ENCODE measurements around the gene GBP5. TPM values are rescaled to one million over a fixed set of nuclear protein-coding genes. Genes with fewer than 3 reads are reported as not detected.
A peak's percentile ranks its signal among the peaks of the same experiment; 100 is the strongest.

GBP5 gene
- total RNA-seq, 2 experiments from 2014 or later, result not detected

DNA sequence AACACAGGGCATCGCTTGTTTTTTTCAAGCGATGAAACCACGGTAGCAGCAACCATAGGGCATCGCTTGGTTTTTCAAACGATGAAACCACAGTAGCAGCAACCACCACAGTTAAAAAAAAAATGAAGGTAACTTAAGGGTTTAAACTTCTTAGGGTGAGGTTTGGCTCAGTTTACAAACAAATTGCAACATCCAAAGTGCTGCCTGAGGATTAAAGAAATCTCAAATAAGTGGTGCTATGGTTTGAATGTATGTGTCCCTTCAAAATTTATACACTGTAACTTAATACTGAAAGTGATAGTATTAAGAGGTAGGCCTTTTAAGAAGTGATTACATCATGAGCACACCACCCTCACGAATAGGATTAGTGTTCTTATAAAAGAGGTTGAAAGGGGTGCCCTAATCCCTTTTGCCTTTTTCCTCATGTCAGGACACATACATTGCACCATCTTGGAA lies 6.4 kb upstream of the GBP5 start:
- H2AFZ ChIP-seq (ENCODE audit: low read length), result no peak overlapping the region
- H4K20me1 ChIP-seq (ENCODE audit: insufficient read depth, low read length), result no peaks in the 10 kb centered on the region
- ChIA-PET POLR2A (no interaction called here), CTCF (ENCODE audit: unreplicated experiment) (no interaction called here)
- TF ChIP-seq EZH2phosphoT487 (IDR thresholded peaks at IDR 0.05; ENCODE audit: borderline replicate concordance, low read depth, low read length), result no peak
- TF ChIP-seq, protein P1, sequence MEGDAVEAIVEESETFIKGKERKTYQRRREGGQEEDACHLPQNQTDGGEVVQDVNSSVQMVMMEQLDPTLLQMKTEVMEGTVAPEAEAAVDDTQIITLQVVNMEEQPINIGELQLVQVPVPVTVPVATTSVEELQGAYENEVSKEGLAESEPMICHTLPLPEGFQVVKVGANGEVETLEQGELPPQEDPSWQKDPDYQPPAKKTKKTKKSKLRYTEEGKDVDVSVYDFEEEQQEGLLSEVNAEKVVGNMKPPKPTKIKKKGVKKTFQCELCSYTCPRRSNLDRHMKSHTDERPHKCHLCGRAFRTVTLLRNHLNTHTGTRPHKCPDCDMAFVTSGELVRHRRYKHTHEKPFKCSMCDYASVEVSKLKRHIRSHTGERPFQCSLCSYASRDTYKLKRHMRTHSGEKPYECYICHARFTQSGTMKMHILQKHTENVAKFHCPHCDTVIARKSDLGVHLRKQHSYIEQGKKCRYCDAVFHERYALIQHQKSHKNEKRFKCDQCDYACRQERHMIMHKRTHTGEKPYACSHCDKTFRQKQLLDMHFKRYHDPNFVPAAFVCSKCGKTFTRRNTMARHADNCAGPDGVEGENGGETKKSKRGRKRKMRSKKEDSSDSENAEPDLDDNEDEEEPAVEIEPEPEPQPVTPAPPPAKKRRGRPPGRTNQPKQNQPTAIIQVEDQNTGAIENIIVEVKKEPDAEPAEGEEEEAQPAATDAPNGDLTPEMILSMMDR (conservative IDR thresholded peaks at IDR 0.05; ENCODE audit: low read length), result no peak
- no peaks in the 10 kb centered on the region for H3K36me3 ChIP-seq (ENCODE audit: insufficient read depth, low read length)
- no peaks in the 10 kb centered on the region for H3K79me2 ChIP-seq (ENCODE audit: insufficient read depth, low read depth, low read length)
- no TSS peak for BruUV-seq (replicated peaks)
- no peaks in the 10 kb centered on the region for H3K9me2 ChIP-seq (ENCODE audit: insufficient read depth, low read length)
- H3K9me3 ChIP-seq (ENCODE audit: low read length), result no peaks in the 10 kb centered on the region
- H3K4me2 ChIP-seq (ENCODE audit: low read length), result no peak overlapping the region
- no peak overlapping the region for H3K27ac ChIP-seq (ENCODE audit: low read depth, low read length, poor library complexity, severe bottlenecking)
- intact Hi-C loops (cut with micrococcal nuclease; ENCODE audit: unreplicated experiment), result no loop called here
- DNase-seq (ENCODE audit: low spot score), result no peak
- no peak overlapping the region for H3K4me3 ChIP-seq (ENCODE audit: low read depth, low read length, poor library complexity, severe bottlenecking)
- no peaks in the 10 kb centered on the region for H3K4me1 ChIP-seq (ENCODE audit: insufficient read depth, low read length, poor library complexity, severe bottlenecking)

DNA sequence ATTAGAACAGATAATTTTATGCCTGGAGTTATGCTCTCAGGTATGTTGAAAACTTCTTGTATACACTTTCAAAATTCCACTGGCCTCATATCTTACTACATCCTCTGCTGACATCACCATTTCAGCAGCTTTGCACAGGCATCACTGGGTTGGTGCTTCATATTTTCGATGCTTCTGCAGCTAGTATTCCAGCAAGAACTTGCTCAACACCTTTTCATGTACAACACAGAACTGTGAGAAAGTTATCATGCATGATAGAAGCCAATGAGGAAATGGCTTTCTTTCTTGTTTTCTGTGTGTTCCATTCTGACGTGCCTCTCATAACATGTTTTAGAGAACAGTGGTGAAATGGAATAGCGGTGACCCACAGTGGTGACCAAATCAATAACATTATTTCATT lies 5.1 kb upstream of the GBP5 start:
- Histone ChIP-seq H4K20me1 (ENCODE audit: insufficient read depth, low read length) (no peaks in the 10 kb centered on the region), H3K9me2 (ENCODE audit: insufficient read depth, low read length) (no peaks in the 10 kb centered on the region), H3K36me3 (ENCODE audit: insufficient read depth, low read length) (no peaks in the 10 kb centered on the region), H3K9me3 (ENCODE audit: low read length) (no peaks in the 10 kb centered on the region), H3K27ac (ENCODE audit: low read depth, low read length, poor library complexity, severe bottlenecking) (no peak overlapping the region), H3K79me2 (ENCODE audit: insufficient read depth, low read depth, low read length) (no peaks in the 10 kb centered on the region), H3K4me1 (ENCODE audit: insufficient read depth, low read length, poor library complexity, severe bottlenecking) (no peaks in the 10 kb centered on the region), H2AFZ (ENCODE audit: low read length) (no peak overlapping the region), H3K4me2 (ENCODE audit: low read length) (no peak overlapping the region), H3K4me3 (ENCODE audit: low read depth, low read length, poor library complexity, severe bottlenecking) (no peak overlapping the region)
- BruUV-seq (replicated peaks), result no TSS peak
- ChIA-PET CTCF (ENCODE audit: unreplicated experiment) (no interaction called here), POLR2A (interaction anchor here (0.9 kb wide), 1 partner anchor 33 kb away, joined by 3 read pairs; no protein-coding TSS in a partner anchor)
- TF ChIP-seq, protein P1 (conservative IDR thresholded peaks at IDR 0.05; ENCODE audit: low read length), result no peak
- no peak for TF ChIP-seq EZH2phosphoT487 (IDR thresholded peaks at IDR 0.05; ENCODE audit: borderline replicate concordance, low read depth, low read length)
- intact Hi-C loops (cut with micrococcal nuclease; ENCODE audit: unreplicated experiment), result no loop called here
- no peak for DNase-seq (ENCODE audit: low spot score)

DNA sequence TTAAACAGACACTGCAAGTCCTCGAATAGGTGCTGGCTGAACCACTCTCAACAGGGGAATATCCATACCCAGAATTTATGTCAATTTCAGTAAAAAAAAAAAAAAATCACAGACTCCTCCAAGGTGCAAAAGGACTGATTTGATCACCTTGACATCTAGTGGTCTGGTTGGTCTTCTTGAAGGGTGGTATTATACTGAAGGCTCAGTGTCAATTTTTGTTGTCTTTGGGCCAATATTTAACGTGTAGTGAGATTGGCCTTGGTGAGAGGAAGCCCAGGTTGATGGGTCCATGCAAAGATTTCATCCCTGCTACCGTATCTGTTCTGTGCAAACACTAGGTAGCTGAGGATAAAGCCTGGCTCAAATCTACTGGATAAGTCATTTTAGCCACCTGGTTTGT lies 4.0 kb upstream of the GBP5 start:
- Histone ChIP-seq H3K36me3 (ENCODE audit: insufficient read depth, low read length) (no peaks in the 10 kb centered on the region), H3K4me1 (ENCODE audit: insufficient read depth, low read length, poor library complexity, severe bottlenecking) (no peaks in the 10 kb centered on the region), H3K9me2 (ENCODE audit: insufficient read depth, low read length) (no peaks in the 10 kb centered on the region), H3K9me3 (ENCODE audit: low read length) (no peaks in the 10 kb centered on the region), H4K20me1 (ENCODE audit: insufficient read depth, low read length) (no peaks in the 10 kb centered on the region), H3K4me3 (ENCODE audit: low read depth, low read length, poor library complexity, severe bottlenecking) (no peak overlapping the region), H3K27ac (ENCODE audit: low read depth, low read length, poor library complexity, severe bottlenecking) (no peak overlapping the region), H2AFZ (ENCODE audit: low read length) (no peak overlapping the region), H3K79me2 (ENCODE audit: insufficient read depth, low read depth, low read length) (no peaks in the 10 kb centered on the region), H3K4me2 (ENCODE audit: low read length) (no peak overlapping the region)
- TF ChIP-seq, protein P1 (conservative IDR thresholded peaks at IDR 0.05; ENCODE audit: low read length), result peak; percentile 41; the same call in 1 of the 2 replicates
- TF ChIP-seq EZH2phosphoT487 (IDR thresholded peaks at IDR 0.05; ENCODE audit: borderline replicate concordance, low read depth, low read length), result no peak
- BruUV-seq (replicated peaks), result no TSS peak
- intact Hi-C loops (cut with micrococcal nuclease; ENCODE audit: unreplicated experiment), result no loop called here
- POLR2A ChIA-PET, result interaction anchor here (1.1 kb wide), 1 partner anchor 9 kb away, joined by 3 read pairs; no protein-coding TSS in a partner anchor
- CTCF ChIA-PET (ENCODE audit: unreplicated experiment), result no interaction called here
- DNase-seq (ENCODE audit: low spot score), result no peak

Data from OCI-LY7 (cell line).